NCI-H146 treated with DMSO at 0.1 percent for 48 hours (cell line): ENCODE measurements around the gene CDCP1.

Experiments used
- DNase-seq: peaks from one replicate; lab custom pipeline; 2025; ENCODE audit not compliant: unreplicated experiment; lab: John Stamatoyannopoulos, UW

The CDCP1 gene

GRCh38 chr3:45139372-45140140 is 6.6 kb downstream of the CDCP1 start:
- no peak for DNase-seq

- no peak for DNase-seq
Measured at GRCh38 chr3:45137656-45138181, 8.5 kb downstream of the CDCP1 start.

DNA sequence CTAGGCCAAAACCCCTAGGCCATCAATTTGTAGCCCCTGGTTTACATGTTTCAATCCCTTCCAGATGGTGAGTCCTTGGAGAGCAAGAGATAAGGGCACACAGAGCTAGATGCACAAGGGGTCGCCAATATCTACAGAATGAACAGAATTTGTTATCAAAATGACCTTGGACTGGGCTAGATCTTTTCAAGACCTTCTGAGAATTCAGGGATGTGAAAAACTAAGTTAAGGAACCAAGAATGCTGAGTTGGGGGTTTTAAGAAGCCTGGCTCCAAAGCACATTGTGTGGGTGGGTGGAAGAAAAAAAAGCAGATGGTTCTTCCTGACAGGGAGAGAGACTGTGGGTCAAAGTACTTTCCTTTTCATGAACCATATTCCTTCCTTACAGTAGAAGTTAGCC is 10.2 kb downstream of the CDCP1 start:
- DNase-seq = no peak

DNA sequence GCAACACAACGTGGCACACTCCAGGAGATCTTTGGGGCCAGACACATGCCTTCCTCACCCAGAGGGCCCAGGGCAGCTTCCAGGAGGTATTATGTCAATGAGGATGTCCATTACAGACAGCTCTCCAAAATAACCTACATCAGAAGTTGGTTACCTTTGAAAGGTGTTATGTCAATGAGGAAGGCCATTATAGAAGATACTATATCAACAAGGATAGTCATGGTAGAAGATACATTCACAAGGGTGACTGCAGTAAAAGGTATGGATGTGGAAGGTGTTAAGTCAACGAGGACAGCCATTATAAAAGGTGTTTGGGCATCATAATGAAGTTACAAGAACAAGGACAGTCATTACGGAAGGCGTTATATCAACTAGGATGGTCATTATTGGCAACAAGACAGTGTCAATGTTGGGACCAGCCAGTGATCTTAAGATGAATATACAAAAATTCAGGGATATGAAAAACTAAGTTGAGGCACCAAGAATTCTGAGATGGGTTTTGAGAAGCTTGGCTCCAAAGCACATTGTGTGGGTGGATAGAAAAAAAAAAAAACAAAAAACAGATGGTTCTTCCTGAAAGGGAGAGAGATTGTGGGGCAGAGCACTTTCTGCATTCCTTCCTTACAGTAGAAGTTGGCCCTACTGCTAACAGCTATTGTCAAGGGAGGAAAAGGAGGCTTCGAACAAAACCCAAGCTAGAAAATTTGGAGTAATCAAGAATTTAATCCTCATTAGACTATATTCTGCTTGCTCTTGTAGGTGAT is 11.2 kb downstream of the CDCP1 start:
- DNase-seq = no peak

DNA sequence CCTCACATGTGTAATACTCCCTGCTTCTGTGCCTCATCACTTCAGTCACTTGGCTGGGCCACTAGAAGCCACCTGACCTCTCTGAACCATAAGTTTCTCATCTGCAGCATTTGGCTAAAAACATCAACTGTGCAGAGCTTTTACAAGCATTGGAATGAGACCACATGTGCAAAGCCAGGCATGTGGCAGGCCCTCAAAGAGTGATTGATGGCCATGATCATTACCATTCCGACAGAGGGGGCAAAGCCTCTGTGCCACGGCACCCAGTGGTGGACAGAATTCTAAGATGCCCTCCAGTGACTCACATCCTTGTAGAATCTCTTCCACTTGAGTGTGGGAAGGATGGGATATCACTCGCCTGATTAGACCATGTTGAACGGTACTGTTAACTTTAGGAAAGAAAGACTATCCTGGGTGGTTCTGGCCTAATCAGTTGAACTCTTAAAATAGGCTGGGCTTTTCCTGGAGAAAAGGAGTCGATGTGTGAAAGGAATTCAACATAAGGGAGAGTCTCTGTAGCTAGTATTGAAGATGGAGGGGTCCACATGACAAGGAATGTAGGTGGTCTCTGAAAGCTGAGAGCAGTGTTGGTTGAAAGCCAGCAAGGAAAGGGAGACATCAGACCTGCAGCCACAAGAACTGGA is 13.5 kb downstream of the CDCP1 start:
- DNase-seq = no peak

DNA sequence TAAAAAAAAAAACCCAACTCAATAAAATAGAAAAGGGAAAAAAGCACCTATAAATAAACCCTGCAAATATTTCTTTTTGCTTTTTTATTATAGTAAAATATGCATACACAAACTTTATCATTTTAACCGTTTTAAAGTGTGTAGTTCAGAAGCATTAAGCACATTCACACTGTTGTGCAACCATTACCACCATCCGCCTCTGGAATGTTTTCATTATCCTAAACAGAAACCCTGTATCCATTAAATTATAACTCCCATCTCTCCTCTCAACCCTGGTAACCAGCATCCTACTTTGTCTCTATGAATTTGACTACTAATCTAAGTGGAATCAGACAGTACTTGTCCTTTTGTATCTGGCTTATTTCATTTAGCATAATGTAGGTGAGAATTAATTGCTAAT is 15.0 kb downstream of the CDCP1 start:
- DNase-seq = no peak

DNA sequence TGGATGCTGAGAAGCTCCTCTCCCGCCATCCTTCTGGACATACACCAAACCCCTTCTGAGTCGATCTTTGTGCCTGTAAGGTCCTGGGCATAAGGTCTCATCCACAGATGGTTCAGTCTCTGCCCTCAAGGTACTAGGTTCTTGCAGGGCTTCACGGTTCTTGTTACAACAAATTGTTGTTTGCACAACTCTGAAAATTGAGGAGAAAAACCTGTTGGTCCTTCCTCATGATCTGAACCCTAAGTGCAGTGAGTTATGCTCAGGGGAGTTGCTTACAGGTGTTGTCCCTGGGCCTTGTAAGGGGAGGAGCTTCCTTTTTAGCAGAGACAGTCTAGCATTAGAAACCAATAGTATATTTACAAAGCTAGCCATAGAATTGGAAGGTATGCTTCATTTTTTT is 15.7 kb downstream of the CDCP1 start:
- DNase-seq = no peak

DNA sequence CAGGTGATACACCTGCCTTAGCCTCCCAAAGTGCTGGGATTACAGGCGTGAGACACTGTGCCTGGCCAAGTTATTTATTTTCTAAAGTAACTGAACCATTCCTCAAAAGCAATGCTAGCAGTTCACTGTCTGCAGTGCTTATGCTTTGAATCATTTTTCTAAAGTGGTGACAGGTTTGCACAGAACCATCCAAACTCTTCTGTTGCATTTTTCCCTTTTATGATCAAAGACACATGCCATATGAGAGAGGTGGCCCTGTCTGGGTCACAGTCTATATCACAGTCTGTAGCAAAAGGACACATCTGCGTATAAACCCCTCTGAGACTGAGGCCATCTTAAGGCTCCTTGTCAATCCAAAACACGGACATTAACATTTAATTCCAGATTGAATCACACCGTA is 17.2 kb downstream of the CDCP1 start:
- DNase-seq = no peak

DNA sequence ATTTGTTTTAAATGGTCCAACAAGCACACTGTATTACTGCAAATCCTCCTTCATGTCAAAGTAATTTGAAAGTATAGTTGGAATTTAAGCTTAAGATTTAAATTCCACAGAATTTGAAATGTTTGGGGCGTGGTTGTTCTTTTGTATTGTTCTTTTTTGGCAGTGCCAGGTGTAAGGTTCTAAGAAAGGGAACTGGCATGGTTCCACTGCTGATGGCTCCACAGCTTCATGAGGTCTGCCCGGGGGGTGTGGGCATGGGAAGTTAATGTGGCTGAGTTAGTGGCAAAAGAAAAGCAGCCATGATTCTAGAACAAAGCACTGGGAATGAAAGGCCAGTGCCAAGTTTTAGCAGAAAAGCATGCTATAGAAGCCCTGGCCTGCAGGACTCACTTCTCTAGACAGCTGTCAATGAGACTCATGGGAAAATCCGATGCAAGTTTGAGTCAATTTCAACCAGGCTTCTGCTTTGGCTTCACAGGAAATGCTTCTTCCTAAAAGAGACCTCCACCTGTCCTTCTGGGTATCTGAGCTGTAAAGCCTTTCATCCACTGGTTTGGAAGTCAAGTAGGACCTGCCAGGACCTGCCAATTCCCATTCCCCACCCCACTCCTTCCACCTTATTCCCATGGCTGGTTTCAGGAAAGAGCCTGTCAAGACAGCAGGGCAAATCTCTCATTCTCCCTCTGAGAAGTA is 18.9 kb downstream of the CDCP1 start:
- no peak for DNase-seq

DNA sequence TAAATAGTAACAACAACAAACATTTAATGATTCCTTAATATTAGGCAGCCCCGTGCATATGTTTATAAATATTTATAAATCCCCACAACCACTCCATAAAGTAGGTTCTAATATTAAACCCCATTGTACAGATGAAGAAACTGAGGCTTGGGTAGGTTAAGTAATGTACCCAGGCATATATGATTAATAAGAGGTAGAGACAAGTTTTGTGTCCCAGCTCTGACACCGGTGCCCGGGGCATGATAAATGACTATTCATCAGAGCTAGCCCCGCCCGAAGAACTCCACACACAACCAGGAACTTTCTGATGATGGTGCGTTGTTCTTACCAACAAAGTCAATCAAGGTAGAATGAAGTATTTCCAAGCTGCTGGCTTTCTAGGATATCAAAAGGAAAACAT is 19.4 kb downstream of the CDCP1 start:
- DNase-seq = no peak

DNA sequence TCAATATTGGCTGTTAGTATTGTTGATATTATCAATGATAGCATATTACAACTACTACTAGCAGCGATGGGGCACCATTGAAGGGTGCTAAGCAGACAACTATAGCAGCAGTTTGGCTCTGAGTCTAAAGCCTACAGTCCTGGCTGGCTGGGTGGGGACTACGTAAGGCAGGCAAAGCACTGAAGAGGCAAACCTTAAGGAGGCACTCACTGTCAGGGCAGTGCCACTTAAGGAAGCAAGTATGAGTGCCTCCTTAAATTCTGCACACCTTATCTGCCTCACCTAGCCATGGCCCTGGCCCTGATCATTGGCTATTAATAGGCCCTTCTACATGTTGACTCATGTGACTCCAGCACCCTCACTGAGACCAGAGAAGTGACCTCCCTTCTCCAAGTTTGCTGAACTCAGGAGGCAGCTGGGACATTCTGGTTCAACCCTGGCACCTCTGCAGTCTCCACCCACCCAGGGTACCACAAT is 20.6 kb downstream of the CDCP1 start:
- no peak for DNase-seq

DNA sequence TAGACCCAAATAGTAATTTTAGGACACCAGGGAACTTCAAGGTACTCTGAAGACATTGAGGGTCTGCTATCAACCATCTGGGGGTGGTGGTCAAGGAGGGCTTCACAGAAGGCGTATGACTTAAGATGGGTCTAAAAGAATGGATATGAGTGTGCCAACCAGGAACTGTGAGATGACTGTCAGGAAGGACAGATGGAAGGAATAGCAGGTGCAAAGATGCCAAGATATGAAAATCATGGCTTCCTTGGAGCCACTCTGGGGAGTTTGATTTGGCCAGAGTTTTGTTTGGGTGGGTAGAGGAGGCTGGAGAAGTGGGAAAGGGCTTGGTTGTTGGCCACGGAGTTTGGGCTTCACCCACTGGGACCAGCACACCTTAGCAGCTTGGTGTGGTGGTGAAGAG is 21.2 kb downstream of the CDCP1 start:
- no peak for DNase-seq

GRCh38 chr3:45124352-45124751 is 21.8 kb downstream of the CDCP1 start:
- no peak for DNase-seq

DNA sequence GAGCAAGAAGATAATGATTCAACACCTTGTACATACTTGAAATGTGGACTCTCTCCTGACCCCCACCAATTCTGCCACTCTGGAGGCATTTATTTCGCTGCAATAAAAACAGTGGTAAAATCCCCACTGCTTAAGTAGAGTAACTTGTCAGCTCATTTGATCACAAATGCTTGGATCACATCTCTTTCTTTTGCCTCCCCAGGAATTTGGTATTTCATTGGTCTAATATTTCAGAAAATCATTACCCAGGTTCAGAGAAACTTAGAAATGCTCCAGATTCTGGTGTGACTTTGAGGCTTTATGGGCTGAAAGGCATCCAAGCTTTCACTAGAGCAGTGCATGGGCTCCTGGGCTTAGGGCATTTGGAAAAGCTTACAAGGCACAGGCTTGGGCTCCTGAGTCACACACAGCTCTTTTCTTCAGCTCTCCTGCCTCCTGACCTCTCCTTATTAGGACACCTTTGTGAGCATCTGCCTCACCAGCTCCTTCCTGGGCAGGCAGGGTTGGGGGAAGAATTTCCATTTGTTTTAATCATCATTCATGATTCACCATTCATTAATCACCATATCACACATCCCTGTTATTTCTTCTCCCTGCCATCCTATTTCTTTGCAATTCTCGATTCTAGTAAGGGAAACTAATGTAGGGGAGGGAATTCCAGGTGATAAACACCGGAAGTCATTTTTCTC is 22.5 kb downstream of the CDCP1 start:
- no peak for DNase-seq

DNA sequence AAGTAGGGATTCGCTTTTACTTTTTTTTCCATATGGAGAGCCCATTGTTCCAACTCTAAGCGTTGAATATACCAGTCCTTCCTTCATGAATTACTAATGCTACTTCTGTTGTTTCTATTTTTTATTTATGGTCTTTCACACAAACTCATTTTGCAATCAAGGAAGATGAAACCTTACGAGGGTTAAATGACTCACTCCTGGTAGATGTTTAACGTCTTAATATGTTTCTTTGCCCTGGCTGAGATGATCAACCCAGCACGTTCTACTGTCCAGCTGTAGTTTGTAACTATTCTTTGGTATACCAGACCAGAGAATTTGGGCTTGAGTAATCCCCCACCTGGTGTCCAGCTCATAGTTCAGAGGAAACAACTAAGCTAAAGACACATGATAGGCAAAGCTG is 23.1 kb downstream of the CDCP1 start:
- no peak for DNase-seq

DNA sequence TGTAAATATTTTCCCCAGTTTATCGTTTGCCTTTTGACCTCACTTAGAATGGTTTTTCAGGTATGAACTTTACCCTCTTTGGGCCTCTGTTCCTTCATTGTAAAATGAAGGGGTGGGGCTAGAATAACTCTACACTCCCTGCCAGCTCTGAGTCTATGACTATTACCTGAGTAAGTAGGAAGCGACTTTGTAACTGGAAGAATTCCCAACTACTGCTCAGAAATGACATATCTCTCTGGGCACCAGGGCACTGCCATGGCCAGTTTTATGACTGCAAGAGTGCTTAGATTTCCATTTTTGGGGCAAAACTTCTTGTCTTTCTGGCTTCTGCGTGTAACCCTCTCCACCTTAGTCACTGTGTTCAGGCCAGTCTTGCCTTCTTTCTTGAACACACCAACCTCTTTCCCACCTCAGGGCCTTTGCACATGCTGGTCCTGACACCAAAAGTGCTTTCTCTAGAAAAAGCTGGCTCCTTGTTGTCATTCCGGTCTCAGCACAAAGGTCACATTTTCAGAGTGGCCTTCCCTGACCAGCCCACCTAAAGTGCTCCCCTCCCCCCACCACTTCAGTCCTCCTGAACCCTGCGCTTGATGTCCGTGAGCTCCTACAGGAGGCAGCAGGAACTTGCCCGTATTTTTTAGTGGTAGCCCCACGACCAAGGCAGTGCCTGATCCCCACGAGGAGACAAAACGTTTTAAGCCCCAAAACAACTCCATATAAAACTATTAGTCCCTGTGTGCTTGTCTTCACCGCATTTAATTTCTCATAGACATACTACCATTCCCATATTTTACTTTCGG is 25.6 kb downstream of the CDCP1 start:
- no peak for DNase-seq

GRCh38 chr3:45119824-45120358 is 26.3 kb downstream of the CDCP1 start:
- DNase-seq = no peak

GRCh38 chr3:45119376-45119775 is 26.8 kb downstream of the CDCP1 start:
- DNase-seq = no peak

GRCh38 chr3:45118615-45119071 is 27.5 kb downstream of the CDCP1 start:
- no peak for DNase-seq
